Esophagus (tissue), 2 donors: ENCODE results near the gene DTNBP1. TPM values are rescaled to one million over a fixed set of nuclear protein-coding genes. Genes with fewer than 3 reads are reported as not detected.

Source experiments
- H3K27ac ChIP-seq, 2 donors: one replicate each; pipeline ENCODE4 v1.5.1; 2013; ENCODE audit warnings: low read depth in 2 of 2, mild to moderate bottlenecking in 2 of 2, inconsistent platforms in 1 of 2, low read length in 1 of 2, moderate library complexity in 1 of 2
- H3K27me3 ChIP-seq, 2 donors: one replicate each; pipeline ENCODE4 v1.6.1; 2013; ENCODE audit warnings: low read length in 2 of 2, control low read depth in 1 of 2, mild to moderate bottlenecking in 1 of 2; ENCODE audit not compliant: insufficient read depth in 2 of 2, control insufficient read depth in 1 of 2
- H3K36me3 ChIP-seq, 2 donors: one replicate each; pipeline ENCODE4 v1.6.1; 2013; ENCODE audit warnings: low read length in 1 of 2; ENCODE audit not compliant: control insufficient read depth in 2 of 2, insufficient read depth in 2 of 2
- H3K4me1 ChIP-seq, 2 donors: one replicate each; pipeline ENCODE4 v1.6.1; 2013; ENCODE audit warnings: low read length in 1 of 2; ENCODE audit not compliant: control insufficient read depth in 2 of 2, insufficient read depth in 2 of 2
- H3K4me3 ChIP-seq, 2 donors: one replicate each; pipeline ENCODE4 v1.5.1; 2013; ENCODE audit warnings: low read length in 2 of 2, mild to moderate bottlenecking in 2 of 2, low read depth in 1 of 2, moderate library complexity in 1 of 2
- H3K9me3 ChIP-seq, 2 donors: one replicate each; pipeline ENCODE4 v1.6.1; 2013; ENCODE audit warnings: mild to moderate bottlenecking in 2 of 2, low read depth in 1 of 2, low read length in 1 of 2, moderate library complexity in 1 of 2; ENCODE audit not compliant: control insufficient read depth in 2 of 2, insufficient read depth in 1 of 2
- WGBS, 2 donors: extraction: QIAGEN DNeasy Blood & Tissue Kit; methylation state at CpG; one replicate each; pipeline ENCODE4 v1.1.7; 2013; 5-methylcytosine and 5-hydroxymethylcytosine counted together
- polyA plus RNA-seq, 2 donors: library from polyadenylated mRNA; stranded (reverse); fragments of 200-250 nt; gene quantifications; one replicate each; pipeline ENCODE4 v1.2.3, GENCODE V29; 2013
- donor health status: healthy with polysubstance abuse.
- donor health status: Bipolar disorder and iron deficiency.

The DTNBP1 gene
- polyA plus RNA-seq, 2 donors = 4.2 to 9.6 TPM

- Histone ChIP-seq H3K9me3 (peaks cover 0 to 2% of the 10 kb centered on the region in 2 donors), H3K36me3 (peaks cover 21 to 30% of the 10 kb centered on the region in 2 donors), H3K4me1 (no peaks in the 10 kb centered on the region), H3K27me3 (no peaks in the 10 kb centered on the region), H3K27ac (no peak overlapping the region), H3K4me3 (no peak overlapping the region)
- WGBS, 2 donors = 90 to 92% methylated on average over 16 of the region's 16 CpGs
These were observed 139.8 kb downstream of the DTNBP1 start for GRCh38 chr6:15522856-15523529.

GRCh38 chr6:15522427-15522826, 140.4 kb downstream of the DTNBP1 start:
- H3K27ac ChIP-seq = no peak overlapping the region
- H3K36me3 ChIP-seq = peaks cover 21 to 36% of the 10 kb centered on the region in 2 donors
- H3K9me3 ChIP-seq = peaks cover 0 to 2% of the 10 kb centered on the region in 2 donors
- no peak overlapping the region for H3K4me3 ChIP-seq
- H3K4me1 ChIP-seq = no peaks in the 10 kb centered on the region
- no peaks in the 10 kb centered on the region for H3K27me3 ChIP-seq
- WGBS, 2 donors = 75 to 78% methylated on average over 6 of the region's 6 CpGs

GRCh38 chr6:15522026-15522425, 140.8 kb downstream of the DTNBP1 start:
- H3K27me3 ChIP-seq = no peaks in the 10 kb centered on the region
- H3K4me3 ChIP-seq = no peak overlapping the region
- H3K27ac ChIP-seq = no peak overlapping the region
- peaks cover 0 to 2% of the 10 kb centered on the region in 2 donors for H3K9me3 ChIP-seq
- no peaks in the 10 kb centered on the region for H3K4me1 ChIP-seq
- H3K36me3 ChIP-seq = peaks cover 21 to 39% of the 10 kb centered on the region in 2 donors
- WGBS, 2 donors = 84 to 89% methylated on average over 9 of the region's 9 CpGs

GRCh38 chr6:15521582-15521981, 141.2 kb downstream of the DTNBP1 start:
- peaks cover 21 to 43% of the 10 kb centered on the region in 2 donors for H3K36me3 ChIP-seq
- WGBS, 2 donors = 63 to 67% methylated on average over 6 of the region's 6 CpGs
- H3K27ac ChIP-seq = no peak overlapping the region
- H3K9me3 ChIP-seq = peaks cover 0 to 2% of the 10 kb centered on the region in 2 donors
- no peaks in the 10 kb centered on the region for H3K27me3 ChIP-seq
- H3K4me3 ChIP-seq = no peak overlapping the region
- H3K4me1 ChIP-seq = no peaks in the 10 kb centered on the region

- Histone ChIP-seq H3K9me3 (no peaks in the 10 kb centered on the region), H3K4me3 (no peak overlapping the region), H3K36me3 (peaks cover 21 to 47% of the 10 kb centered on the region in 2 donors), H3K4me1 (no peaks in the 10 kb centered on the region), H3K27me3 (no peaks in the 10 kb centered on the region), H3K27ac (no peak overlapping the region)
- WGBS, 2 donors = 95 to 96% methylated on average over 20 of the region's 20 CpGs
These were observed 142.1 kb downstream of the DTNBP1 start for GRCh38 chr6:15520626-15521203.

- Histone ChIP-seq H3K4me3 (no peak overlapping the region), H3K4me1 (peaks cover 0 to under 1% of the 10 kb centered on the region in 2 donors), H3K27ac (no peak overlapping the region), H3K9me3 (no peaks in the 10 kb centered on the region), H3K36me3 (peaks cover 21 to 52% of the 10 kb centered on the region in 2 donors), H3K27me3 (no peaks in the 10 kb centered on the region)
- WGBS, 2 donors = 83 to 89% methylated on average over 6 of the region's 6 CpGs
These were observed 143.1 kb downstream of the DTNBP1 start for GRCh38 chr6:15519681-15520080.

- Histone ChIP-seq H3K36me3 (peaks cover 21 to 51% of the 10 kb centered on the region in 2 donors), H3K4me1 (peaks cover 0 to 5% of the 10 kb centered on the region in 2 donors), H3K27me3 (no peaks in the 10 kb centered on the region), H3K27ac (no peak overlapping the region), H3K4me3 (no peak overlapping the region), H3K9me3 (no peaks in the 10 kb centered on the region)
- WGBS, 2 donors = 97 to 98% methylated on average over 10 of the region's 10 CpGs
These were observed 143.9 kb downstream of the DTNBP1 start for GRCh38 chr6:15518878-15519277.

- H3K4me1 ChIP-seq = peaks cover 0 to 5% of the 10 kb centered on the region in 2 donors
- no peak overlapping the region for H3K4me3 ChIP-seq
- H3K9me3 ChIP-seq = no peaks in the 10 kb centered on the region
- H3K27ac ChIP-seq = no peak overlapping the region
- 98% methylated on average over 9 of the region's 9 CpGs for WGBS, 2 donors
- H3K27me3 ChIP-seq = no peaks in the 10 kb centered on the region
- H3K36me3 ChIP-seq = peaks cover 22 to 56% of the 10 kb centered on the region in 2 donors
These were observed 144.8 kb downstream of the DTNBP1 start for GRCh38 chr6:15518057-15518456.

GRCh38 chr6:15517600-15517999, 145.2 kb downstream of the DTNBP1 start:
- no peaks in the 10 kb centered on the region for H3K27me3 ChIP-seq
- peaks cover 21 to 57% of the 10 kb centered on the region in 2 donors for H3K36me3 ChIP-seq
- 95 to 96% methylated on average over 11 of the region's 11 CpGs for WGBS, 2 donors
- no peaks in the 10 kb centered on the region for H3K9me3 ChIP-seq
- no peak overlapping the region for H3K4me3 ChIP-seq
- H3K27ac ChIP-seq = no peak overlapping the region
- H3K4me1 ChIP-seq = peaks cover 0 to 5% of the 10 kb centered on the region in 2 donors
